Measurements from ENCODE around the gene PCGF5.
"Not testable (repeated sequence)": the region's sequence is repeated elsewhere in the genome, so short reads cannot be mapped to it uniquely, and the experiment has no call there.

The PCGF5 gene

GRCh38 chr10:91257310-91257709 lies 36.8 kb downstream of the PCGF5 start:
- Mint-ChIP-seq H3K9me3 (no peaks in the 10 kb centered on the region), H3K27ac (no peak overlapping the region)
- ATAC-seq (replicated peaks) = no peak

DNA sequence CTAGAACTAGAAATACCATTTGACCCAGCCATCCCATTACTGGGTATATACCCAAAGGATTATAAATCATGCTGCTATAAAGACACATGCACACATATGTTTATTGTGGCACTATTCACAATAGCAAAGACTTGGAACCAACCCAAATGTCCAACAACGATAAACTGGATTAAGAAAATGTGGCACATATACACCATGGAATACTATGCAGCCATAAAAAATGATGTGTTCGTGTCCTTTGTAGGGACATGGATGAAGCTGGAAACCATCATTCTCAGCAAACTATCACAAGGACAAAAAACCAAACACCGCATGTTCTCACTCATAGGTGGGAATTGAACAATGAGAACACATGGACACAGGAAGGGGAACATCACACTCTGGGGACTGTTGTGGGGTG lies 40.0 kb downstream of the PCGF5 start:
- not testable (repeated sequence) for DNase-seq; H3K9me3 Mint-ChIP-seq; H3K27ac Mint-ChIP-seq; H3K4me3 Mint-ChIP-seq; ATAC-seq (replicated peaks); H3K4me1 Mint-ChIP-seq (ENCODE audit: low read depth in 2 of 2); H3K27me3 Mint-ChIP-seq
- H3K36me3 Mint-ChIP-seq (ENCODE audit: insufficient read depth) = peaks cover 30% of the 10 kb centered on the region

More at GRCh38 chr10:91257310-91257709, 36.8 kb downstream of the PCGF5 start:
- DNase-seq = no peak
- H3K4me3 Mint-ChIP-seq = no peak overlapping the region
- peaks cover 43% of the 10 kb centered on the region for H3K36me3 Mint-ChIP-seq (ENCODE audit: insufficient read depth)
- H3K4me1 Mint-ChIP-seq (ENCODE audit: low read depth in 2 of 2) = no peaks in the 10 kb centered on the region
- no peaks in the 10 kb centered on the region for H3K27me3 Mint-ChIP-seq

GRCh38 chr10:91271886-91272285 lies 51.4 kb downstream of the PCGF5 start:
- DNase-seq (no peak), ATAC-seq (replicated peaks) (no peak)
- peaks cover 43% of the 10 kb centered on the region for H3K36me3 Mint-ChIP-seq (ENCODE audit: insufficient read depth)

GRCh38 chr10:91284486-91285090 lies 64.1 kb downstream of the PCGF5 start:
- Mint-ChIP-seq H3K27me3 (no peaks in the 10 kb centered on the region), H3K9me3 (no peaks in the 10 kb centered on the region), H3K36me3 (ENCODE audit: insufficient read depth) (no peaks in the 10 kb centered on the region), H3K4me3 (no peak overlapping the region), H3K27ac (peak overlapping the region in 1 of 2 donors; percentile 59), H3K4me1 (ENCODE audit: low read depth in 2 of 2) (no peaks in the 10 kb centered on the region)
- no peak for ATAC-seq (replicated peaks)
- no peak for DNase-seq

More at GRCh38 chr10:91271886-91272285, 51.4 kb downstream of the PCGF5 start:
- no peaks in the 10 kb centered on the region for H3K27me3 Mint-ChIP-seq
- no peak overlapping the region for H3K27ac Mint-ChIP-seq
- peaks cover 0 to 5% of the 10 kb centered on the region in 2 donors for H3K4me1 Mint-ChIP-seq (ENCODE audit: low read depth in 2 of 2)
- no peak overlapping the region for H3K4me3 Mint-ChIP-seq
- no peaks in the 10 kb centered on the region for H3K9me3 Mint-ChIP-seq

GRCh38 chr10:91286572-91286971 lies 66.1 kb downstream of the PCGF5 start:
- Mint-ChIP-seq H3K36me3 (ENCODE audit: insufficient read depth) (no peaks in the 10 kb centered on the region), H3K27me3 (peaks cover 6 to 8% of the 10 kb centered on the region in 2 donors), H3K4me1 (ENCODE audit: low read depth in 2 of 2) (no peaks in the 10 kb centered on the region), H3K27ac (no peak overlapping the region), H3K9me3 (no peaks in the 10 kb centered on the region), H3K4me3 (no peak overlapping the region)
- DNase-seq (no peak), ATAC-seq (replicated peaks) (no peak)

- ATAC-seq (replicated peaks) (no peak), DNase-seq (no peak)
- H3K27ac Mint-ChIP-seq = no peak overlapping the region
- no peaks in the 10 kb centered on the region for H3K4me1 Mint-ChIP-seq (ENCODE audit: low read depth in 2 of 2)
- H3K36me3 Mint-ChIP-seq (ENCODE audit: insufficient read depth) = no peaks in the 10 kb centered on the region
- H3K4me3 Mint-ChIP-seq = no peak overlapping the region
- H3K27me3 Mint-ChIP-seq = peaks cover 9 to 10% of the 10 kb centered on the region in 2 donors
- H3K9me3 Mint-ChIP-seq = no peaks in the 10 kb centered on the region
These were observed 66.8 kb downstream of the PCGF5 start for GRCh38 chr10:91287276-91287675.

DNA sequence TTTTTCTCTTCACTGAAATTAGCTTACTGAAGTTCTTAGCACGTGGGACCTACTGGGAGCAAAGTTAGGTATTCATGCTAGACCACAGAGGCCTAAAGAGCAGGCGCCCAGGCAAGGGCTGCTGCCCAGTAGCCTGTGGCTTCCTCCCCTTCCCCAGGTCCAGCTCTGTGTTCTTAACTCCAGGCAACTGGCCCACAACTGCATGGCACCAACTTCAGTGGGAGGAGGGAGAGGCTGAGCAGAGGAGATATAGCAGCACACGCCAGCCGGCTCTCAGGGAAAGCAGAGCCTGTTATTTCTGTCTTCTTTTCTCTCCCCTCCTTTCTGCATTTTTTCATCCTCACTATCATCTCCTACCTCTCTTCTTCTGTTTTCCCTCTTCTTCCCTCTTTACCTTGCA lies 67.4 kb downstream of the PCGF5 start:
- no peaks in the 10 kb centered on the region for H3K4me1 Mint-ChIP-seq (ENCODE audit: low read depth in 2 of 2)
- H3K36me3 Mint-ChIP-seq (ENCODE audit: insufficient read depth) = no peaks in the 10 kb centered on the region
- peaks cover 9 to 10% of the 10 kb centered on the region in 2 donors for H3K27me3 Mint-ChIP-seq
- no peak for DNase-seq
- H3K4me3 Mint-ChIP-seq = no peak overlapping the region
- no peak overlapping the region for H3K27ac Mint-ChIP-seq
- no peak for ATAC-seq (replicated peaks)
- H3K9me3 Mint-ChIP-seq = no peaks in the 10 kb centered on the region

DNA sequence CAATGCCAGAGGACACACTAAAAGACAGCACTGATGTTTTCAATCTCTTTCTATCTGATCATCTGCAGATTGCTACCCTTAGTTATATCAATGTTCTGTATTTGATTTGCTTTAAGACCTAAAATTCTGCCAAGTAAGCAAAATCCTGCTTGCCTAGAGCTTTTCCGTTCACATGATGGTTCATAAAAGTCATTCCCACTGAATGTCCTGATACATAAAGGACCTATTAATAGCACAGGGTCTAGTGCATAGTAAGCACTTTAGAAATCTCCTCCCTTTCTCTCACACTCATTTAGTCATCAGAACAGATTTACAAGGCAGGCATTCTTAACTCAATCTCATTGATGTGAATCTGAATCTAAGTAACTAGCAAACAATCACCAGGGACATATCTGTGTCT lies 68.8 kb downstream of the PCGF5 start:
- Mint-ChIP-seq H3K4me1 (ENCODE audit: low read depth in 2 of 2) (no peaks in the 10 kb centered on the region), H3K27ac (no peak overlapping the region), H3K9me3 (no peaks in the 10 kb centered on the region), H3K4me3 (no peak overlapping the region), H3K27me3 (peaks cover 9 to 10% of the 10 kb centered on the region in 2 donors), H3K36me3 (ENCODE audit: insufficient read depth) (no peaks in the 10 kb centered on the region)
- DNase-seq = no peak
- no peak for ATAC-seq (replicated peaks)

DNA sequence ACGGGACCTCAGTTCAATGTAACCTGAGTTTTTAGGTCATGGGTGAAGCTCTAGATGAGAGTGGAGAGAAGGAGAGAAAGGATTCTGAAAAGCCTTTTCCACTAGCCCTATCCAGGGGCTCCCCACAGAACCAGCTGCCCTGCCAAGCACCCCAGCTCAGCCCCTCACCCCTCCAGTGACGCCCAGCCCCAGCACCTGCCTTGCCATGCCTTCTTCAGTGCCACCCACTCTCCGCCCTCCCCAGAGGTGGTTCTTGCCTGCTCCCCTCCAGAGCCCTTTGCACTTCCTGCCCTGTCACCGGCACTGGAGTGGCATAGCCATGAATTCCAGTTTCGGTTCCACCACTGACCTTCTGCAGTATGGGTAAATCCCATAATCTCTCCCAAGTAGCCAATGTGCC lies 70.1 kb downstream of the PCGF5 start:
- Mint-ChIP-seq H3K27me3 (peaks cover 9 to 10% of the 10 kb centered on the region in 2 donors), H3K4me3 (no peak overlapping the region), H3K27ac (no peak overlapping the region), H3K9me3 (no peaks in the 10 kb centered on the region), H3K36me3 (ENCODE audit: insufficient read depth) (no peaks in the 10 kb centered on the region), H3K4me1 (ENCODE audit: low read depth in 2 of 2) (no peaks in the 10 kb centered on the region)
- DNase-seq = no peak
- no peak for ATAC-seq (replicated peaks)

DNA sequence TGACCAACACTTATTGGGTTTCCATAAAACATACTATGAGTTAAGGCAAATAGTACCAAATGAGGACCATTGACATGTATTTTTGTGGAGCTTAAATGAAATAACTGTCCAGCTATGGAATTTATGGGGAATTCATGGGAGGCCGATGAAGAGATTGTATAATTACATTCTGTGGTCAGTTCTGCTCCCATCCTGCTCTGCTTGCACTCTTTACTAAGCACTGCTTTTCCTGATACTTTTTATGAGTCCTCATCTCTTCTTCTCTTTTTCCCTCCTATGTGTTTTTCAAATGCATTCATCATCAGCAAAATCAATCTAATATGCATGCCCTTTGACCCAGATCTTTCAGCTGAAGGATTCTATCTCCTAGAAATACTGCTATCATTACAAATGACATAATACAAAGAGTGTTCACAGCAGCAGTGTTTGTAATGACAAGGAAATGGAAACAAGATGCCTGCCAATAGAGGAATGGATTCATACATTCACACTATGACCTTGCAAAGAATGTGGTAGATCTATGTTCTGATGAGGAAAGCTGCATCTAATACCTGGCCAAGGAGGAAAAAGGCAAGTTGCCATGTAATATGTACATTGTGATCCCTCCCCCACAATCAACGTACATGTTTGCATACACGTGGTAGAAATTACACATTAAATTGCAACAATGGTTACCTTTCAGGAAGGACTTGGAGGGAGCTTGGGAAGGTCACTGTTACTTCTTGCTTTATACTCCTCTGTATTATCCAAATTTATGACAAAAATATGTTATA lies 73.9 kb downstream of the PCGF5 start:
- no peaks in the 10 kb centered on the region for H3K36me3 Mint-ChIP-seq (ENCODE audit: insufficient read depth)
- DNase-seq (no peak), ATAC-seq (replicated peaks) (no peak)
- no peak overlapping the region for H3K27ac Mint-ChIP-seq
- H3K4me3 Mint-ChIP-seq = no peak overlapping the region
- H3K4me1 Mint-ChIP-seq (ENCODE audit: low read depth in 2 of 2) = peaks cover 8 to 10% of the 10 kb centered on the region in 2 donors
- peaks cover 17% of the 10 kb centered on the region in 2 donors for H3K27me3 Mint-ChIP-seq
- H3K9me3 Mint-ChIP-seq = no peaks in the 10 kb centered on the region

- Mint-ChIP-seq H3K4me1 (ENCODE audit: low read depth in 2 of 2) (peaks cover 8 to 10% of the 10 kb centered on the region in 2 donors), H3K4me3 (no peak overlapping the region), H3K27ac (no peak overlapping the region), H3K27me3 (peaks cover 17% of the 10 kb centered on the region in 2 donors), H3K36me3 (ENCODE audit: insufficient read depth) (no peaks in the 10 kb centered on the region), H3K9me3 (no peaks in the 10 kb centered on the region)
- no peak for ATAC-seq (replicated peaks)
- DNase-seq = no peak
These were observed 74.9 kb downstream of the PCGF5 start for GRCh38 chr10:91295346-91295745.

DNA sequence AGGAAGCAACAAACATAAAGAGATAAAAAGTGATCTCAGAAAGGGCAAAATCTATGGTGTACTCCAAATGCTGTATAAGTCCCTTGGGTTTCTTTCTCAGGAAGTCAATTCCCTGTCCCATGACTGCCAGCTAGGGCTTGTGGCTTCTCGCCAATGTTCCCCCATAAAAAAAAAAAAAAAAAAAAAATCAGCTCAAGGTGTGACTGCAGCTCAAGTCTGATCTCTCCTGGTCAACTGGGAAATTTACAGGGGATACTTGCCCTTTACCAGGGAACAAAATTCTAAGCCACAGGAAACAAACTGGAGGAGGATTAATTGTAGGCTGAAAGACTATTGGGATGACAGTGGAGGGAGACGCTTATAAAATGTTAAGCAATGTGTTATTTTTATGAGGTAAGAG lies 76.0 kb downstream of the PCGF5 start:
- ATAC-seq (replicated peaks) = no peak
- no peak overlapping the region for H3K27ac Mint-ChIP-seq
- peaks cover 8 to 10% of the 10 kb centered on the region in 2 donors for H3K4me1 Mint-ChIP-seq (ENCODE audit: low read depth in 2 of 2)
- peaks cover 10 to 12% of the 10 kb centered on the region in 2 donors for H3K27me3 Mint-ChIP-seq
- no peaks in the 10 kb centered on the region for H3K9me3 Mint-ChIP-seq
- H3K36me3 Mint-ChIP-seq (ENCODE audit: insufficient read depth) = no peaks in the 10 kb centered on the region
- no peak for DNase-seq
- H3K4me3 Mint-ChIP-seq = no peak overlapping the region

DNA sequence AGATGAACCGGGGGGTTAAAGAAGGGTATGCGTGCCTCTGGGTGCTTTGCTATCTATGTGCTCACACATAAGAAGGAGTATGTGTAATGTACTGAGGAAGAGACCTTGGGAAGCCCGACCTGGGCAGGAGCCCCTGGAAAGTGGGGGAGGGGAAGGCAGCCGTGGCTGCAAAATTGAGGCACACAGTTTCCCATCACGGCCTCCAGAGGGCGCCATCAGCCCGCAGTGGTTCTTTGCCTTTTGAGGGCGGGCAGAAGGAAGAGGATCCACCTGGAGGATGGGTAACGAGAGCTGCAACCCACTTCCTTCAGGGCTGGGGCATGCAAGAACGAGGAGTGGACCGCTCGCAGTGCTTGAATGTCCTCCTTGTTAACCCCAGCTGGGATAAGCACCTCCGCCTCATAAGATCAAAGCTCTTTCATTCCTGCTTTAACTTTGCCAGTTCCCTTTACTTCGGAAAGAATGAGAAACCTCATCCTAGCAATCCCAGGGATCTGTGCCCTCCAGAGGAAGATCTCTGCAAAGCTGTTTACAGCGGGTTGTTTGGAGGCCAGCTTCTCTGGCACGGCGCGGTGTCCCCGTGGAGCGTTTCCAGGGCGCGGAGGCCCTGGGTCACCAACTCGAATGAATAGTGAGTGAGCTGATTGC lies 77.9 kb downstream of the PCGF5 start:
- no peaks in the 10 kb centered on the region for H3K9me3 Mint-ChIP-seq
- peak; percentile 98 for ATAC-seq (replicated peaks)
- peak overlapping the region; percentile 53 to 55 for H3K4me3 Mint-ChIP-seq
- peaks cover 8 to 9% of the 10 kb centered on the region in 2 donors for H3K27me3 Mint-ChIP-seq
- H3K27ac Mint-ChIP-seq = no peak overlapping the region
- H3K4me1 Mint-ChIP-seq (ENCODE audit: low read depth in 2 of 2) = peaks cover 8 to 10% of the 10 kb centered on the region in 2 donors
- H3K36me3 Mint-ChIP-seq (ENCODE audit: insufficient read depth) = no peaks in the 10 kb centered on the region
- DNase-seq = peak; percentile 68 to 74 (median 69)
